A673 (cell line): ENCODE measurements around the gene GJB4.

Experiments used
- CTCF ChIP-seq: fragments of 300-800, 200-600 bp; sonication (generic); conservative IDR thresholded peaks from 2 replicates; pipeline ENCODE4 v1.5.1; 2017; ENCODE audit warnings: low read depth, mild to moderate bottlenecking, antibody characterized with exemption, low read length, moderate library complexity, mixed read lengths
- EZH2 ChIP-seq: fragments of 200-600 bp; sonication (generic); IDR thresholded peaks from 2 replicates; pipeline ENCODE4 v1.6.1; 2017; ENCODE audit warnings: borderline replicate concordance, low read depth, mild to moderate bottlenecking, mixed read lengths, antibody characterized with exemption, low read length; ENCODE audit not compliant: poor library complexity, severe bottlenecking

DNA sequence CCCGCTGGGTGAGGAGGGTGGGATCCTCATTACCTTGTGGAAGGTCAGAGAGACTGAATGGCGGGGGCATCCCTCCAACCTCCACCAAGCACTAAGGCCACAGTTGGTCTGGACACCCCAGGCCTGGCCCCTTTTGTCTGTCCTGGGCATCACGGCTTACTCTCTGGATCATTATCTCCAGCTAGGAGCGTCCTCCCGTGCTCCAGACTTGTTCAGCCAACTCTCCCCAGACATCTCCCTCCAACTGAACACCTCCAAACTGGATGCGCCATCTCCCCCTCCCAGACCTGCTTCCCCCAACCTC is 11.9 kb upstream of the GJB4 start:
- no peak for TF ChIP-seq CTCF
- no peak for TF ChIP-seq EZH2
